Left ventricle myocardium inferior (tissue), 1 donor: ENCODE measurements around the gene USH2A. TPM values are rescaled to one million over a fixed set of nuclear protein-coding genes. Genes with fewer than 3 reads are reported as not detected.

Experiments
- DNase-seq: peaks from one replicate; pipeline ENCODE4 v3.0.0-alpha.2; 2020
- H3K27ac ChIP-seq: fragments of 200-600 bp; replicated peaks from 2 replicates; pipeline ENCODE4 v1.8.0; 2021
- H3K27me3 ChIP-seq: fragments of 200-600 bp; 2 replicates; pipeline ENCODE4 v1.8.0; 2021; ENCODE audit warnings: low read depth
- H3K36me3 ChIP-seq: fragments of 200-600 bp; 2 replicates; pipeline ENCODE4 v1.8.0; 2021
- H3K4me1 ChIP-seq: fragments of 200-600 bp; 2 replicates; pipeline ENCODE4 v1.8.0; 2021
- H3K4me3 ChIP-seq: fragments of 200-600 bp; 2 replicates; pipeline ENCODE4 v1.8.0; 2021; ENCODE audit warnings: mild to moderate bottlenecking, moderate library complexity
- H3K9me3 ChIP-seq: fragments of 200-600 bp; replicated peaks from 2 replicates; pipeline ENCODE4 v1.8.0; 2021
- CTCF ChIP-seq: fragments of 200-600 bp; IDR thresholded peaks from 2 replicates; pipeline ENCODE4 v1.8.0; 2021; ENCODE audit warnings: antibody characterized with exemption, mild to moderate bottlenecking, borderline replicate concordance
- intact Hi-C: fragments of 100-400 bp; cut with micrococcal nuclease; formaldehyde crosslinking; loops from one replicate; pipeline ENCODE4 v1.11.0; 2022
- total RNA-seq: library from RNA; stranded (reverse); fragmentation: NEBNext Ultra II Directional; extraction: Animal tissue kit (Norgen Biotek cat#: 25700); gene quantifications from one replicate; pipeline ENCODE4 v1.2.1, GENCODE V29; 2021
- donor health status: DM: no; HTN: yes; CAD: no; lungs with severe emphysema.

USH2A gene
- total RNA-seq, 1 donor from 2014 or later = 3.6 TPM

GRCh38 chr1:215970406-215970805 lies 452.8 kb downstream of the USH2A start:
- Histone ChIP-seq H3K27me3 (no peaks in the 10 kb centered on the region), H3K9me3 (no peaks in the 10 kb centered on the region), H3K36me3 (no peaks in the 10 kb centered on the region), H3K27ac (no peak overlapping the region), H3K4me1 (no peaks in the 10 kb centered on the region), H3K4me3 (no peak overlapping the region)
- DNase-seq = no peak
- intact Hi-C loops = no loop called here
- TF ChIP-seq CTCF = no peak

- no peak for TF ChIP-seq CTCF
- DNase-seq = no peak
- Histone ChIP-seq H3K27me3 (no peaks in the 10 kb centered on the region), H3K9me3 (no peaks in the 10 kb centered on the region), H3K27ac (no peak overlapping the region), H3K36me3 (no peaks in the 10 kb centered on the region), H3K4me1 (no peaks in the 10 kb centered on the region), H3K4me3 (no peak overlapping the region)
- intact Hi-C loops = no loop called here
Measured at GRCh38 chr1:215963621-215964020, 459.6 kb downstream of the USH2A start.

- no peak for DNase-seq
- Histone ChIP-seq H3K27me3 (no peaks in the 10 kb centered on the region), H3K27ac (no peak overlapping the region), H3K9me3 (no peaks in the 10 kb centered on the region), H3K36me3 (no peaks in the 10 kb centered on the region), H3K4me1 (no peaks in the 10 kb centered on the region), H3K4me3 (no peak overlapping the region)
- no peak for TF ChIP-seq CTCF
- intact Hi-C loops = no loop called here
Measured at GRCh38 chr1:215963040-215963439, 460.2 kb downstream of the USH2A start.

- no peaks in the 10 kb centered on the region for H3K27me3 ChIP-seq
- no peak for DNase-seq
- H3K4me1 ChIP-seq = no peaks in the 10 kb centered on the region
- intact Hi-C loops = no loop called here
- H3K36me3 ChIP-seq = no peaks in the 10 kb centered on the region
- no peaks in the 10 kb centered on the region for H3K9me3 ChIP-seq
- no peak for TF ChIP-seq CTCF
- no peak overlapping the region for H3K4me3 ChIP-seq
- H3K27ac ChIP-seq = no peak overlapping the region
Measured at GRCh38 chr1:215958841-215959240, 464.4 kb downstream of the USH2A start.

GRCh38 chr1:215957663-215958062 lies 465.6 kb downstream of the USH2A start:
- Histone ChIP-seq H3K9me3 (no peaks in the 10 kb centered on the region), H3K4me3 (no peak overlapping the region), H3K27me3 (no peaks in the 10 kb centered on the region), H3K4me1 (no peaks in the 10 kb centered on the region), H3K36me3 (no peaks in the 10 kb centered on the region), H3K27ac (no peak overlapping the region)
- no peak for DNase-seq
- no peak for TF ChIP-seq CTCF
- intact Hi-C loops = no loop called here

GRCh38 chr1:215932558-215932957 lies 490.7 kb downstream of the USH2A start:
- no peak for TF ChIP-seq CTCF
- intact Hi-C loops = no loop called here

More at GRCh38 chr1:215932558-215932957, 490.7 kb downstream of the USH2A start:
- H3K4me3 ChIP-seq = no peak overlapping the region
- no peaks in the 10 kb centered on the region for H3K9me3 ChIP-seq
- no peaks in the 10 kb centered on the region for H3K36me3 ChIP-seq
- DNase-seq = no peak
- H3K27ac ChIP-seq = no peak overlapping the region
- no peaks in the 10 kb centered on the region for H3K4me1 ChIP-seq
- H3K27me3 ChIP-seq = no peaks in the 10 kb centered on the region
